ENCODE data around the gene SCP2.

Gene SCP2

DNA sequence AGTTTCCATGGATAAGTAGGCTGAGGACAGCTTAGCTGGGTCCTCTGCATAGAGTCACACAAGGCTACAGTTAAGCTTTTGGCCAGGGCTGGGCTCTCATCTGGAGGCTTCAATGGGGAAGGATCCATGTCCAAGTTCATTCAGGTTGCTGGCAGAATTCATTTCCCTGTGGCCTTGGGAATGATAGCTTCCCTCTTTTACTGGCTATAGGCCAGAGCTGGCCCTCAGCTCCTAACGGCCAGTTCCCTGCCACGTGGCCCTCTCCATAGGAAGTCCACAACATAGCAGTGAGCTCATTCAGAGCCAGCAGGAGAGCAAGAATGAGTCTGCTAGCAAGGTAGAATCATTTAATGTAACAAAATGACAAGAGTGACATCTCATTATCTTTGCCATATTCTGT, 119.9 kb downstream of the SCP2 start:
- peak; percentile 97 for DNase-seq

- peak; percentile 95 for DNase-seq
Observed at GRCh38 chr1:53047737-53048736, 121.0 kb downstream of the SCP2 start.

DNA sequence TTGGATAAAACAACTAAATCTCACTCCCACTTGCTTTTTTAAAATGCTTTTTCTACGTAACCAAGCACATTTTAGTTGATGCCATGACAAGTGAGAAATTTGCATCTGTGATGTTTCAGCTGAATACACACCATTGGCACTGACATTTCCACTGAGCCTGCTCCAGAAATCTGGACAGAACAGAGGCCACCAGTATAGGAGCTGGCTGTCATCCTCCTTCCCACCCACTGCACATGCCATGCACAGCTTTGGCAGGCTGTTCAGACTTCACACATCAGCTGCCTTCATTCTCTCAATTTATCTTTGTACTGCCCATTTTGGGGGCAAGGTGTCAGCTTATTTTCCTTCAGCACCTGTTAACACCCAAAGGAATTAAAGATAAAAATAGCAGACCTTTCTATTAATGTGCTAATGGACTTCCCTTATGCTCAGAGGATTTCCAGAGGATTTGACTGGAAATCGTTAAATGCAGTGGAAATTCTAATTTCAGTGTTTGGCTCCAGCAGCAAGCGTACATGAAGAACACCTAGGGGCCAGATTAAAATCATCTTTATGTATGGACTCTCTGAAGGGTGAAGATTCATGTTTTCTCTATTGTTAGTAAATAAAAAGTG, 122.0 kb downstream of the SCP2 start:
- DNase-seq = no peak

GRCh38 chr1:53049574-53049967, 122.5 kb downstream of the SCP2 start:
- DNase-seq = no peak

GRCh38 chr1:53050310-53050709, 123.2 kb downstream of the SCP2 start:
- DNase-seq = no peak

GRCh38 chr1:53051676-53052075, 124.6 kb downstream of the SCP2 start:
- no peak for DNase-seq

DNA sequence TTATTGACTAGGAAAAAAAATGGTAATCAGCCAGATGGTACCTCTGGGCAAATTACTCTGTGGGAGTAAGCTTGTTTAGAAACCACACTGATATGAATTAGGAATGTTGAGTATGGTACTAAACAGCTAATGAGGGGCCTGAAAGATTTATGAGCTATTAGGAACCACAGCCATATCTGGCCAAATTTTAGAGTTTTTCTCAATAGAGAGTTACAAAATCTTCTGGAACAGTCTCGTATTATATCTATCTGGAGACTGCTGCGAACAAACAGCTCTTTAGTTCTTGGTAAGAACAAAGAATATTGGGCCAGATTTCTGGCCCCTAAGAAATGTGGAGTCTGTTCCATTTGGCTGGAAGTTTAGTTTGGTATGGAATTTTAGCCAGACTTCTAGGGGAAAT, 130.1 kb downstream of the SCP2 start:
- DNase-seq = no peak

DNA sequence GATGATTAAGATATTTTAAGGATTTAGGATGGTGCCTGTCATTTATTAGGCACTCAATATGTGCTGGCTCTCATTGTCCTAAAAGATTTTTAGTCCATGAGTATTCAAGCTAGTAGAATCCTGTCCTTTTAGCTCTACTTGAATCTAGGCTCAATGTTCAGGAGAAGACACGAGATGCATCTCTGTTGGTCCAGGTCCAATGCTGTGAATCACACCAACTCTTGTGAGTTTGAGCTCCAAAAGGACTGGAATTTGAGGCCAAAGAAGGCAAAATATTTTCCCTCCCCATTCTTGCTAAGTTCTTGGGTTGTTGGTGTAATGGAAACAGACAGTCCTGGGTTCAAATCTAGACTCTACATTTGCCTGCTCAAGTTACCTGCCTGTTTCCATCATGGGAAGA, 133.5 kb downstream of the SCP2 start:
- no peak for DNase-seq

GRCh38 chr1:53061123-53061858, 134.2 kb downstream of the SCP2 start:
- no peak for DNase-seq

GRCh38 chr1:53061859-53062707, 135.0 kb downstream of the SCP2 start, which contains the start of gene PODN:
TSS of gene PODN (plus strand) at chr1:53062213. CDS start at chr1:53069856, 7,643 bp downstream.
- DNase-seq = no peak

- no peak for DNase-seq
Observed at GRCh38 chr1:53062708-53063591, 135.9 kb downstream of the SCP2 start.

DNA sequence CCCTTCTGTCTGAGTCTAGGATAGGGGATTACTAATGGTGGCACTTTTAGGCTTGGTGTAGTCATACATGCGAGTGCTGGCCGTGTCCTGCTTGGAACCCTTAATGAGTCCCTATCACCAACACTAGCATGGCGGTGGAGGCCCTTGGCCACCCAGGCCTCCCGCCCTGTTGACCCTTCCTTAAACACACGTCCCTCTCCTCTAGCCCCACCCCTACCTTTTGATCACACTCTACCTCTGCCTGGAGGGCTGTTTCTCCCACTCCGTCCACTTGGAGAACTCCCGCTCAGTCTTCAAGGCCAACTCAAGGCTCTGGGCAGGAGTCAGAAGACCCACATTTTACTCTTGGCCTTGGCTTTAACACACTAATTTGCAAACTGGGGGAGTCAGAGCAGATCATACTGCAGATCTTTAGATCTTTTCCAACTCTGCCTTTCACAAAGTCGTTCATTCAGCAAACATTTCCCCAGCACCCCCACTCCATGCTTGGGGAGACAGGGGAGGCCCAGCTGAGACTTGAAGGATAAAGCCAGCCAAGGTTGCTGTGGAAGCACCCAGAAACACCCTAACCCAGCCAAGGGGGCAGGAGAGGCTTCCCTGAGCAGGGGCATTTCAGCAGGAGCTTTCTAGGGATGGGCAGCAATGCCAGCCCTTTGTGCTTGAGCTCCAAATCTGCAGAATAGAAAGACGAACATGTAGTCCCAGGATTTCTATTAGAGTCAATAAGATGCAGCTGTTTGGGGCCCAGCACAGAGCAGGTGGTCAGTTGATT, 136.9 kb downstream of the SCP2 start:
- DNase-seq = no peak

GRCh38 chr1:53065391-53065790, 138.3 kb downstream of the SCP2 start:
- no peak for DNase-seq

DNA sequence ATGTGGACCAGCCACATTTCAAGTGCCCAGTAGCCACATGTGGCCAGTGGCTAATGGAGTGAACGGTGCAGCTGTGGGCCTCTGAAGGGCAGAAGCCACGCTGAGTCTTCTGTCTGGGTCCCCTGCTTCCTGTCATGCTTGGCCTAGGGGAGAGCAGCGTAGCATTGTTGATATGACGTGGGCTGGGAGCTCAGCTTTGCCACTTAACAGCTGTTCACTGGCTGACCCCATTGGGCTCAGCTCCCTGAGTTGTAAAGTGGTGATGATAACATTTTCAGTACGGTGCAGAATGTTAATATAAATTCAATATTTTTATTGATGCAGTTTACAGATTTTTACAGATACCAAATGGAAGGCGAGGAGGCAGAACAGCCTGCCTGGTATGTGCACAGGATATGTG, 139.4 kb downstream of the SCP2 start:
- no peak for DNase-seq

GRCh38 chr1:53066891-53067738, 140.0 kb downstream of the SCP2 start:
- no peak for DNase-seq

GRCh38 chr1:53067886-53068285, 140.8 kb downstream of the SCP2 start:
- no peak for DNase-seq

DNA sequence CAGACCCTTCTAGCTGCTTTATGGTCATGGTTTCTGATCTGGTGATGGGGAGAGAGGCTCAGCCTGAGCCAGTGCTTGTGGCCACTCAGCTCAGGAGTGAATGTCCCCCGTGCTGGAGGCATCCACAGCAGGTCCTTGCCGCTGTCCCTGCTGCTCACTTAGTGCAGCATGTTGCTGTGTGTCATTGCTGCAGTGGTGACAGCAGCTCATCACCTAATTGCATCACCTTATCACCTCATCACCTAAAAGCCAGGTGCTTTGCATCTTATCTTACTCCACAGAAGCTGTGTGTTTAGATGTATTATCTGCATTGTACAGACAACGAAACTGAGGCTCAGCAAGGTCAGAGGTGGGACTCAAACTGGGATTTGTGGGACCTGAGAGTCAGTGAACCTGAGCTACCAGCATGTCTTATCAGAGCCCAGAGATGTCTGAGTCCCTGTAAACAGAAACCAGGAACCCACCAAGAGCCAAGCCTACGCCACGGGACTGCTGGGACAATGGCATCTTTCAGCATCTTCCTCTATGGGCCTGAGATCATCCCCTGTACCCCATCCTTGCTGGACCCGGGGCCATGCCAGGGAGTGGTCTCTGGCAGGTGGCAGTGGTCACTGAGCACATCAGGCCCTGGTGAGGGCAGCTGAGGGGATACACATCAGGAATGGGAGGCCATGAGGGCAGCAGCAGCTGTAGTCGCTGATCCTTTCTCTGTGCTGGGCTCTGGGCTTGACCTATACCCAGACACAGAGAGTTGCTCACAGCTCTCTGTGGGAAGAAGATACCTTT, 141.4 kb downstream of the SCP2 start:
- DNase-seq = no peak

DNA sequence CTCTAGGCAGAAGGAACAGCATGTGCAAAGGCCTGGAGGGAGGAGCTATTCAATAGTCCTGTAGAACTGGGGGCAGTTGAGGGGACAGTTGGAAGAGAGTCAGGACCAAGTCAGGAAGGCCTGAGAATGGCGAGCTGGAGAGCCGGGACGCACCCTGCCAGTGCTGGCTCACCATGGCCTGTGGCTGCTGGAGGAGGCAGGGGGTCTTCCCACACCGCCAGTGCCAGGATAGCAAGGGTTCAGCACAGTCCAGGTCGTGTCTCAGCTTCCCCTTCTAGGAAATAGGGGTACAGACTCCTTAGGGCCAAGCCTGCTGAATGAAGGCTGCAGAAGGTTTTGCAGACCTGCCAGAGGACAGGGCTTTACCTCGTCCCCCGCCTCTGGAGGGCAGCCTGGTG, 142.2 kb downstream of the SCP2 start:
- no peak for DNase-seq

All from NCI-H2029 (cell line).